Activated CD4-positive, alpha-beta memory T cell treated with anti-CD3 and anti-CD28 coated beads, Interleukin-2, amount 10 ng/mL, durations not matched to agents 7 days and 5 days (primary cell): ENCODE results near the gene ZNF620. TPM values are rescaled to one million over a fixed set of nuclear protein-coding genes. Genes with fewer than 3 reads are reported as not detected.
A peak's percentile ranks its signal among the peaks of the same experiment; 100 is the strongest.

Experiments used
- CTCF ChIA-PET: fragments of 350-600 bp; sonication (Branson Sonifier 250); formaldehyde crosslinking; loops from one replicate; lab custom pipeline; 2021; ENCODE audit warnings: antibody characterized with exemption, inconsistent platforms; lab: Charles Lee
- POLR2A ChIA-PET: fragments of 350-600 bp; sonication (Branson Sonifier 250); formaldehyde crosslinking; loops from one replicate; lab custom pipeline; 2021; ENCODE audit warnings: antibody characterized with exemption; lab: Charles Lee
- DNase-seq: peaks from one replicate; pipeline ENCODE4 v3.0.0-alpha.2; 2020
- H3K27ac Mint-ChIP-seq: one replicate; pipeline ENCODE4 v1.8.0; 2021; ENCODE audit warnings: mild to moderate bottlenecking, mixed read lengths
- H3K27me3 Mint-ChIP-seq: one replicate; pipeline ENCODE4 v1.8.0; 2021; ENCODE audit warnings: mixed read lengths
- H3K36me3 Mint-ChIP-seq: one replicate; pipeline ENCODE4 v1.8.0; 2021; ENCODE audit warnings: low read depth, mixed read lengths
- H3K4me1 Mint-ChIP-seq: one replicate; pipeline ENCODE4 v1.8.0; 2021; ENCODE audit warnings: mixed read lengths
- H3K4me3 Mint-ChIP-seq: one replicate; pipeline ENCODE4 v1.8.0; 2021; ENCODE audit warnings: mild to moderate bottlenecking, mixed read lengths
- H3K9me3 Mint-ChIP-seq: one replicate; pipeline ENCODE4 v1.8.0; 2021; ENCODE audit warnings: mixed read lengths
- total RNA-seq, 2 experiments: library from RNA; stranded (reverse); gene quantifications; one replicate each; pipeline ENCODE4 v1.2.3, GENCODE V29; 2021

Gene ZNF620
- total RNA-seq, 2 experiments from 2014 or later = 6.1 to 6.3 TPM

- Mint-ChIP-seq H3K9me3 (no peaks in the 10 kb centered on the region), H3K27ac (peak overlapping the region; percentile 4), H3K4me1 (peaks cover 39% of the 10 kb centered on the region), H3K27me3 (no peaks in the 10 kb centered on the region), H3K36me3 (peaks cover 61% of the 10 kb centered on the region), H3K4me3 (no peak overlapping the region)
- no peak for DNase-seq
- ChIA-PET POLR2A (interaction anchor here (0.9 to 3.3 kb wide), 4 partner anchors 12 to 59 kb away, joined by 5 to 19 read pairs (median 16); partner anchors contain the start of gene ZNF619), CTCF (interaction anchor here (1.0 kb wide), 1 partner anchor 11 kb away, joined by 3 read pairs; the partner anchor contains the start of gene ZNF619)
These were observed 40.4 kb upstream of the ZNF620 start for GRCh38 chr3:40465456-40465855.

- H3K4me1 Mint-ChIP-seq = peaks cover 26% of the 10 kb centered on the region
- H3K9me3 Mint-ChIP-seq = no peaks in the 10 kb centered on the region
- H3K4me3 Mint-ChIP-seq = no peak overlapping the region
- no peaks in the 10 kb centered on the region for H3K27me3 Mint-ChIP-seq
- peaks cover 43% of the 10 kb centered on the region for H3K36me3 Mint-ChIP-seq
- POLR2A ChIA-PET = no interaction called here
- CTCF ChIA-PET = no interaction called here
- H3K27ac Mint-ChIP-seq = no peak overlapping the region
- DNase-seq = no peak
These were observed 37.8 kb upstream of the ZNF620 start for GRCh38 chr3:40468018-40468417.

- ChIA-PET CTCF (interaction anchor here (1.3 kb wide), 1 partner anchor 11 kb away, joined by 3 read pairs; no protein-coding TSS in a partner anchor), POLR2A (interaction anchor here (1.1 kb wide), 1 partner anchor 13 kb away, joined by 3 read pairs; the partner anchor contains the start of gene RPL14)
- no peak for DNase-seq
- H3K4me1 Mint-ChIP-seq = no peaks in the 10 kb centered on the region
- H3K36me3 Mint-ChIP-seq = peaks cover 17% of the 10 kb centered on the region
- no peak overlapping the region for H3K27ac Mint-ChIP-seq
- H3K9me3 Mint-ChIP-seq = no peaks in the 10 kb centered on the region
- no peak overlapping the region for H3K4me3 Mint-ChIP-seq
- no peaks in the 10 kb centered on the region for H3K27me3 Mint-ChIP-seq
These were observed 35.1 kb upstream of the ZNF620 start for GRCh38 chr3:40470701-40471100.

- ChIA-PET CTCF (interaction anchor here (1.2 to 1.4 kb wide), 3 partner anchors 12 to 29 kb away, joined by 3 to 4 read pairs (median 4); partner anchors contain the start of gene ZNF620), POLR2A (interaction anchor here (0.6 to 3.3 kb wide), 7 partner anchors 13 to 48 kb away, joined by 3 to 24 read pairs (median 12); partner anchors contain the start of genes RPL14, ZNF620 and ZNF621)
- DNase-seq = peak; percentile 66
- Mint-ChIP-seq H3K4me3 (peak within 1 kb of the TSS; percentile 81), H3K27me3 (no peaks in the 10 kb centered on the region), H3K27ac (peak within 1 kb of the TSS; percentile 63), H3K4me1 (peaks cover 25% of the 10 kb centered on the region), H3K36me3 (peaks cover 22% of the 10 kb centered on the region), H3K9me3 (no peaks in the 10 kb centered on the region)
These were observed 29.1 kb upstream of the ZNF620 start, which contains the start of gene ZNF619 for GRCh38 chr3:40476478-40477470. Gene ZNF619, plus strand, starts transcription at chr3:40477122. Its CDS starts 858 bp downstream, at chr3:40477980.

- ChIA-PET CTCF (interaction anchor here (0.9 to 1.4 kb wide), 4 partner anchors 13 to 28 kb away, joined by 3 to 4 read pairs (median 4); partner anchors contain the start of gene ZNF620), POLR2A (interaction anchor here (0.6 to 3.3 kb wide), 7 partner anchors 14 to 47 kb away, joined by 3 to 24 read pairs (median 12); partner anchors contain the start of genes RPL14, ZNF620 and ZNF621)
- H3K27me3 Mint-ChIP-seq = no peaks in the 10 kb centered on the region
- H3K27ac Mint-ChIP-seq = peak overlapping the region; percentile 63
- no peaks in the 10 kb centered on the region for H3K9me3 Mint-ChIP-seq
- peaks cover 31% of the 10 kb centered on the region for H3K4me1 Mint-ChIP-seq
- peaks cover 28% of the 10 kb centered on the region for H3K36me3 Mint-ChIP-seq
- no peak for DNase-seq
- H3K4me3 Mint-ChIP-seq = peak overlapping the region; percentile 81
These were observed 28.2 kb upstream of the ZNF620 start for GRCh38 chr3:40477666-40478065.

- Mint-ChIP-seq H3K4me1 (peaks cover 15% of the 10 kb centered on the region), H3K9me3 (peaks cover 28% of the 10 kb centered on the region), H3K27ac (no peak overlapping the region), H3K4me3 (no peak overlapping the region), H3K27me3 (no peaks in the 10 kb centered on the region), H3K36me3 (peaks cover 53% of the 10 kb centered on the region)
- POLR2A ChIA-PET = no interaction called here
- CTCF ChIA-PET = no interaction called here
- DNase-seq = no peak
These were observed 18.7 kb upstream of the ZNF620 start for GRCh38 chr3:40487172-40487571.

GRCh38 chr3:40490916-40491315 lies 14.9 kb upstream of the ZNF620 start:
- DNase-seq = no peak
- CTCF ChIA-PET = no interaction called here
- POLR2A ChIA-PET = no interaction called here
- Mint-ChIP-seq H3K27me3 (no peaks in the 10 kb centered on the region), H3K4me3 (no peak overlapping the region), H3K9me3 (peaks cover 24% of the 10 kb centered on the region), H3K4me1 (no peaks in the 10 kb centered on the region), H3K36me3 (peaks cover 29% of the 10 kb centered on the region), H3K27ac (no peak overlapping the region)

- Mint-ChIP-seq H3K27ac (no peak overlapping the region), H3K4me1 (no peaks in the 10 kb centered on the region), H3K9me3 (no peaks in the 10 kb centered on the region), H3K36me3 (peaks cover 4% of the 10 kb centered on the region), H3K4me3 (no peak overlapping the region), H3K27me3 (peaks cover under 1% of the 10 kb centered on the region)
- ChIA-PET CTCF (interaction anchor here (1.1 kb wide), 1 partner anchor 11 kb away, joined by 3 read pairs; the partner anchor contains the start of gene ZNF620), POLR2A (no interaction called here)
- no peak for DNase-seq
These were observed 11.1 kb upstream of the ZNF620 start for GRCh38 chr3:40494698-40495097.

GRCh38 chr3:40497288-40497687 lies 8.6 kb upstream of the ZNF620 start:
- H3K27ac Mint-ChIP-seq = no peak overlapping the region
- no peaks in the 10 kb centered on the region for H3K36me3 Mint-ChIP-seq
- H3K27me3 Mint-ChIP-seq = peaks cover 2% of the 10 kb centered on the region
- POLR2A ChIA-PET = no interaction called here
- no peaks in the 10 kb centered on the region for H3K9me3 Mint-ChIP-seq
- no peak for DNase-seq
- no peaks in the 10 kb centered on the region for H3K4me1 Mint-ChIP-seq
- no peak overlapping the region for H3K4me3 Mint-ChIP-seq
- CTCF ChIA-PET = interaction anchor here (0.9 kb wide), 1 partner anchor 9 kb away, joined by 3 read pairs; the partner anchor contains the start of gene ZNF620

GRCh38 chr3:40499952-40500351 lies 5.9 kb upstream of the ZNF620 start:
- ChIA-PET CTCF (interaction anchor here (1.1 kb wide), 1 partner anchor 81 kb away, joined by 3 read pairs; no protein-coding TSS in a partner anchor), POLR2A (interaction anchor here (1.1 kb wide), 1 partner anchor 24 kb away, joined by 3 read pairs; no protein-coding TSS in a partner anchor)
- no peak overlapping the region for H3K27ac Mint-ChIP-seq
- peaks cover 5% of the 10 kb centered on the region for H3K4me1 Mint-ChIP-seq
- DNase-seq = no peak
- no peaks in the 10 kb centered on the region for H3K9me3 Mint-ChIP-seq
- peaks cover 3% of the 10 kb centered on the region for H3K36me3 Mint-ChIP-seq
- H3K4me3 Mint-ChIP-seq = no peak overlapping the region
- H3K27me3 Mint-ChIP-seq = peaks cover 5% of the 10 kb centered on the region

- H3K9me3 Mint-ChIP-seq = no peaks in the 10 kb centered on the region
- CTCF ChIA-PET = no interaction called here
- H3K4me1 Mint-ChIP-seq = peaks cover 24% of the 10 kb centered on the region
- POLR2A ChIA-PET = no interaction called here
- H3K4me3 Mint-ChIP-seq = no peak overlapping the region
- H3K36me3 Mint-ChIP-seq = peaks cover 3% of the 10 kb centered on the region
- no peak overlapping the region for H3K27ac Mint-ChIP-seq
- peaks cover 5% of the 10 kb centered on the region for H3K27me3 Mint-ChIP-seq
- no peak for DNase-seq
These were observed 3.8 kb upstream of the ZNF620 start for GRCh38 chr3:40502034-40502433.

- no peak for DNase-seq
- Mint-ChIP-seq H3K4me3 (peak overlapping the region; percentile 94), H3K9me3 (no peaks in the 10 kb centered on the region), H3K36me3 (peaks cover 17% of the 10 kb centered on the region), H3K27me3 (peaks cover 3% of the 10 kb centered on the region), H3K4me1 (peaks cover 34% of the 10 kb centered on the region), H3K27ac (no peak overlapping the region)
- ChIA-PET CTCF (interaction anchor here (1.5 to 3.6 kb wide), 3 partner anchors 20 to 28 kb away, joined by 4 to 24 read pairs (median 4); partner anchors contain the start of genes ZNF619 and ZNF621), POLR2A (interaction anchor here (0.7 to 3.6 kb wide), 6 partner anchors 20 to 52 kb away, joined by 3 to 19 read pairs (median 9); partner anchors contain the start of genes RPL14, ZNF619 and ZNF621)
These were observed 1.0 kb upstream of the ZNF620 start for GRCh38 chr3:40504636-40505430.
